ENCODE measurements around the gene TFAP2E.

TFAP2E gene

DNA sequence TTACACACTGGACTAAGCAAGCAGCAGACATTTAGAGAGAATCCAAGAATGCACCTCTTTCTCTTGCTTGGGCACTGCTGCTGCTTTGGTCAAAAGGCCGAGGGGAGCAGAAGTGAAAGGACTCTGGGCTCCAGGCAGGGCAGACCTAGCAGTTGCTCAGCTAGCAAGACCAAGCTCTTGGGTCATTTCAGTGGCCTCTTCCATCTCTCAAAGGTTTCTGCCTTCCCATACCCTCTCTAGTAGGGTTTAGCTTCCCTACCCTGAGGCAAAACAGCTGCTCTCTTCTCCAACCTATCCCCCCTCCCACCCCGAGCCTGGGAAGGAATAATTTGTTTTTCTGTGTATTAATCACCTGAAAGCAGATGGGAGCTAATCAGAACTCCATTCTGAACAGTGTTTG lies 25.8 kb downstream of the TFAP2E start:
- DNase-seq: no peak

DNA sequence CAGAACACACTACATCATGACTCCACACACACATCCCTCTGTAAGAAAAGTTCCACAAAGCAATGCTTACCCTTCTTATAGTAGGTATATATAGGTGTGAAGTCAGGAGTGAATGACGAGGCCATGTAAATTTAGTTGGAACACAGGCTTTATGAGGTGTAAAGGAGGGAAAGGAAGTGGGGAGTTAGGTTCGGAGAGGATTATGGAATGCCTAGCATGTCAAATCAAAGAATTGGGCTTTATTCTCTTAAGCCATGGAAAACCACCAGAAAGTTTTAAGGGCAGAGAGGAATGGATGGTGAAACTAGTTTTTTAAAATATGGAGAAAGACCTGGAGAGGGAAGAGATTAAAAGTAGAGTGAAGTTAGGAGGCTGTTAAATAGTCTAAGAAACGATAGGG lies 26.3 kb downstream of the TFAP2E start:
- no peak for DNase-seq

DNA sequence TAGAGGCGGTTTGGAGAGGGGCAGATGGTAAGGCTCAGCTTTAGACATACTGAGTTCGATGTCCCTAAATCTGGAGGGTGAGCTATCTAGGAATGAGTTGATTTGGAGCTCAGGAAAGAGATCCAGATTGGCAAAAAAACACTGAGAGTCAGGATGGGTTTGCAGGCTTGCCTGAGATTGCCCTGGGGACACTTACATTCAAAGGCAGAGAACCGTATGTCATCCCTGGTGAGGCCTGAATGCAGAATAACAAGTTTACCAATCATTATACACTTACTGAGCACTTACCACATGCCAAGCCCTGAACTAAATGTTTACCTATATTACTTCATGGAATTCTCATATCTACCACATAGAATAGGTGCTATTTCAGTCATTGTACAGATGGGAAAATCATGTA lies 27.5 kb downstream of the TFAP2E start:
- no peak for DNase-seq

DNA sequence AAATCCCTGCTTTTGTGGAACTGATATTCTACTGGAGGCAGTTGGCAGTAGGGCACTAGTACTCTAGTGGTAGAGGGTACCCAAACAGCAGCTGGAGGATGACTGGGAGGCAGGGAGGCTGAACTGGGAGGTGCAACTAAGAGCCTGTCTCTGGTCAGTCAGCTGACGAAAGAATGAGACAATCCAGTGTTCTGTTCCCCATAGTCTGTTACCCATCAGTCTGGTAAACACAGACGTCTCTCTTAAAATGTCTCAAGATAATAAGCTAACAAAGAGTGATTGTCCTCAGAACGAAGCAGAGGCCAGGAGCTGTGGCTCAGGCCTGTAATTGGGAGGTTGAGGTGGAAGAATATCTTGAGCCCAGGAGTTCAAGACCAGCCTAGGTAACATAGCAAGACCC lies 30.4 kb downstream of the TFAP2E start:
- no peak for DNase-seq

DNA sequence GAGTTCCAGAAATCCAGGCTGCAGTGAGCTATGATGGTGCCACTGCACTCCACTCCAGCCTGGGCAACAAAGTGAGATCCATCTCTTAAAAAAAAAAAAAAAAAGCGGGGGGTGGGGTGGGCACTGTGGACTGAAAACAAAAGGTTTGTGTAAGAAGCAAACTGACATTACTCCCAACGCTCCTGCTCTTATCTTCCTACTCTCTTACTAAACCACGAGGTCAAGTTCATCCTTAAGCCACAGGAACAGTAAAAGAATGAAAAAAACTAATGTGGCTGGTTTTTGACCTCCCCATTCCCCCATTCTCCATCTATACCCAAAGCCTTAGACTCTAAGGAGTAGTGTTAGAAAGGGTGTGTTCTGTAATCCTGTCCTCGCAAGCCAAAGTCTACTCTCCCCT lies 30.8 kb downstream of the TFAP2E start:
- no peak for DNase-seq

DNA sequence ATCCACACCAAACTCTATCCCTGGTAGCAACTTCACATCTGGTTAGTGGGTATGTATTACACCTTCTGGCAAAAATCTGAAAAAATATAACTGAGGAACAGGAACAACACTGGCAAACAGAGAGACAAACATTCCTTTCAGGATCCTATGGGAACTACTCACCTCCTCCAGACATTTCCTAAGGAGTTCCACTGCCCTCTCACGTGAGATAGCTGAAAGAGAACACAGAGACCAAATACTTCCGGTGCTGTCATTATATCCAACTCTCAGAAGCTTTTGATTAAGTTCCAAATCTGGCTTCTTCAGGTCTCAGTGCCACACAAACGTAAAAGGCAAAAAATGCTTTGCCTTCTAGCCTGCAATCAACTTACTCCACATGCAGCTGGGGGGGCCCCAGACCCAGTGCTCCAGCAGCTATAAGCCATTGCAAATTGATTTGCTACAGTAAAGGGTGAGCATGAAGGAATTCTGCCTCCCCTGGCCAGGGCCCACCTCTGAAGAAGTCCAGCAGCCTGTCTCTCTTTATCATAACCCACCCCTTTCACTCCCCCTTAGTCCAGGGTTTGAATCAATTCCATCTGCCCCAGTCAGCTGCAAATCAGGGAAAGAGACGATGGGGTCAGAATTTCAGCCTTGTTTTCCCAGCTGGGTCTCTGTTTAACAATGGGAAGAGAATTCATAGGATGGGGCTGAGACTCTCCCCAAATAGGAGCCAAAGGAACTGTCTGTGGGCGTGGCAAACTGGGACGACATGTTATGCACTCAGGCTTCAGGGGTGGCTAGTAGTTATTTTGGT lies 32.2 kb downstream of the TFAP2E start:
- DNase-seq: no peak

DNA sequence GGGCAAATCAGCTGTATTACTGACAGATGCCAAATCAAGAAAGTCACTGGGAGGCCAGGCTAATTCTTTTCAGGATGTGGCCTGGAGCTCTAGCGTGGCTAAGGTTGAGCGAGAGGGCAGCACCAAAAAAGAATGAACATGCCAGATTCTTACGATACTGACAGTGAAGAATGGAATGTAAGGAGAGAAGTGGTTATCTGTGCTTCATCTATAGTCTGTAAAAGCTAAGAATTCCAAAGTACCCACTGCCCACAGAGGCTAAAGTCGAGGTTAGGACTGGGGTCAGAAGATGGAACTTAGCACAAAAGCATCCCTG lies 32.7 kb downstream of the TFAP2E start:
- no peak for DNase-seq

DNA sequence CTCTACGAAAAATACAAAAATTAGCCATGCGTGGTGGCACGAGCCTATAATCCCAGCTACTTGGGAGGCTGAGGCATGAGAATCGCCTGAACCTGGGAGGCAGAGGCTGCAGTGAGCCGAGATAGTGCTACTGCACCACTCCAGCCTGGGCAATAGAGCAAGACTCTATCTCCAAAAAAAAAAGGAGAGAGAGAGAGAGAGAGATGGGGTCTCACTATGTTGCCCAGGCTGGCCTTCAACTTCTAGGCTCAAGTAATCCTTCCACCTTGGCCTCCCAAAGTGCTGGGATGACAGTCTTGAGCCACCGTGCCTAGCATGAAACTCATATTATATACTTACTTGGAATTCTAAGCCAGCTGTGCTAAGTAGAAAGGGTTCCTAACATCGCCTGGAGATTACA lies 38.5 kb downstream of the TFAP2E start:
- DNase-seq: no peak

DNA sequence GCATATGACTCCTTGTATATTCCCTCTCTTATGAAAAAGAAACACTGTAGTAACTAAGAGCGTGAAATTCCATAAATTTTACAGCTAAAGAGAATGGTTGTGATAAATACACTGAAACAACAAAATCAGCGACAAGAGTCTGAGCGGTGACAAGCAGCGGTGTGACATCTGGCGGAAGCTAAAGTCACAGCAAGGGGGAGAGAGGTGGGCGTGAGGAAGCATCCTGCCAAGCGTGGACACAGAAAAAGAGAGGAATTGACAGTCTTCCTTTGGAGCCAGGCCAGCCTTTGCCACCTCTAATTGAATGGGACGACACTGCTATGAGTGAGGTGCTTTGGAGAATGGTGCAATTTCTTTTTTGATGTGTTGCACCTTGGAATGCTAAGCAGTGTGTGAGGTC lies 42.3 kb downstream of the TFAP2E start:
- DNase-seq: no peak

DNA sequence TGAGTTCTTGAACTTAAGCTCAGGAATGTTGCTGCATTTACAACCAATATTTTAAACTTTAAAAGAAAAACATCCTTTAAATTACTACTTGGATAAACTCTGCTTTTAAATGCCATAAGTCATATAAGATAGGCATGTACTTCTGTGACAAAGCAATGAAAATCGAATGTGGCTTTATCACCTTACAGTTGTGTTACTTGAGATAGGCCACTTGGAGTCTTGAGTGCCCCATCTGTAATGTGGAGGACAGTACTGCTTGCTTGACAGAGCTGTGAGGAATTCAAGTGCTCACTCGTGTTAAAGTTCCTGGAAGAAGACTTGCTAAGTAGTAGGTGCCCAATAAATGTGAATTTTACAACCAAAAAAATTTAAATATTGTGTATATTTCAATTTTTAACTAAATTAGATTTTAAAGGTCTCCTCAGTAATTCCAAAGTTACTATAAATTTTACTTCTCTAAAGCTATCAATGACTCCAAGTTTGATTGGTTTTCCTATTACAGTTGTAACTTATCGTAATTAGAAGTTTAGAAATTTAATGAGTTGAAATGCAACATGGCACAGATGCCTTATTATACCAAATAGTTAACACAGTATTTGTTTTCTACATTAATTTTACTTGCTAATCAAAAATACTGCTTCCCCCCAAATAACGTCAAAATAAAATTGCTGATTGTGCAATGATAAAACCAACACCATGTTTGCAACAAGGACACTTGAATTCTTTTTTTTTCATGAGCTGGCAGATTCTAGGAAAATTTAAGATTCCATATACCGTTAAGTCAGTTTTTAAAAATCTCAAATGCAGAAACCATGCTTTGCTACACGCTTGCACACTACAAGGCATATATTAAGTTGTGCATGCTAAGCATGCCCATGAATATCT lies 46.4 kb downstream of the TFAP2E start:
- DNase-seq: no peak

DNA sequence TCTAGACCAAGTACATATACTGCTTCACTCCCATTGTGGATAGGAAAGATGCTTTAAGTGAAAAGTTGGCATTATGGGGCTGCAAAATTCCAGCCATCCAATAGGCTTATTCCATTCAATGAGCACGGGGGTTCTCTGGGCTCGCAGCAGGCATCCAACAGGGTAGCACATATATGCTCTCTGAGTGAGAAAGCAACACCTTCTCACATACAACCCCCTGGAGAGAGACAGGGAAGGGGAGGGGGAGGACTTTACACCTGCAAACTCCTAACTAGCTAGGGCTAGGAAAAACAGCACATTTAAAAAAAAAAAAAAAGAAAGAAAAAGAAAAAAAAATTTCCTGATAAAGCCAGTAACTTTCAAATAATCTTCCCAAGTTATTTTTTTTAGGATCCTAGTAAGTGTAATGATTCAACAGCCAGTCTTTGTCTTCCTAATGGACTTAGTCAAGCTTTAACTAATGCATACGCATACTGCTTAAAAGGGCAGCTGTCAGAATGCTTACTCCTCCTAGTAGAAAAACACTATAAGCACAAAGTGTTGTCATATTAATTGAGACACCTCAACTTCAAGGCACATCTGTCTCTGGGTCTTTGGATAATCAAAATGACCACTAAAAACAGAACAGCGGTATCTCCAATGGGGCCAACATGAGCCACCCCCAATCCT lies 49.5 kb downstream of the TFAP2E start:
- DNase-seq: no peak

DNA sequence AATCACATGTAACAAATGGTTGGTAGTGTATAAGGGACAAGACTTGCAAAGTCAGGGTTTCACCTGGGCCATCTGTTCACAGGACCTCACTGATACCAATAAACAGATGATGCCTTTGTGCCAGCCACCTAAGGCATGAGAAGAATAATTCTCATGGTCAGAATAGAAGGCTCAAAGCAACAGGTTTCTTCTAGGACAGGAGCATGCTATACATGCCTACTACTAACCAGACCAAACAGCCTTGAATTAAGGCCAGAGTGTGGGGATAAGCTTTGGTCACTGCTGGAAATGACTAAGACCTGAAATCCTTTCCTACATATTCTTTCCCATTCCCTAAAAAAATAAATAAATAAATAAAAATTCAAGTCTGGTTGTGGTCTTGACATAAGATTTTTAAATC lies 50.7 kb downstream of the TFAP2E start:
- no peak for DNase-seq

DNA sequence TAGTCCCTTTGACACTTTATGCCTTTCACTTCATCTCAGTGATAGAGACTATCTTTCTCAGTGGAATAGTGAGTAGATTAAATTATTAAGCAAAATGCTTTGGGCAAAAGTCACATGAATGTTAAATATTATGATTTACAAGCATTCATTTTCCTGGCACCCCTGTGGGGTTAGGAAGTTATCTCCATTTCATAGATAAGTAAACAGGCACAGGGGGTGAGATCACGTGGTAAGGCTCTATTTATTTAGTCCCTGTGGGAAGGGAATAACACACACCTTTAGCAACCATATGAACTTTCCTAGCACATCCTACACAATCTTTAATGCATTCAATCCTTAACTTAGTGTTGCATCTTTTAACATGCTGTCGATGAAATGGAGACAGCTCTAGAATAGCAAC lies 55.9 kb downstream of the TFAP2E start:
- no peak for DNase-seq

DNA sequence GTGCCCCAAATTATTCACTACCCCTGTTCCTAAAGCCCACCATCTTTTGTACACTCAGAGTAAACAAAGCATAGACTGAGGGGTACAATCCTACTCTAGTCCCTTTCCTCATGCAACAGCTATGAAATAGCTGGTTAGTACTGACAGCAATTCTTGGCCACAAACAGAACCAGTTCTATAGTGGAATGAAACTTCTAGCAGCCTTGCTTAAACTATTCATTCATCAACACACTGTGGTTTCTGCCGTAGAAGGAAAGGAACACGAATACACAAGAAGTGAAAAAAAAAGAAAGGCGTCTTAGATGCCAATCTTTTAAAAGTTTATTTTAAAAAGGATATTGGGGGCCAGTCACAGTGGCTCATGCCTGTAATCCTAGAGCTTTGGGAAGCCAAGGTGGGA lies 58.3 kb downstream of the TFAP2E start:
- DNase-seq: no peak

DNA sequence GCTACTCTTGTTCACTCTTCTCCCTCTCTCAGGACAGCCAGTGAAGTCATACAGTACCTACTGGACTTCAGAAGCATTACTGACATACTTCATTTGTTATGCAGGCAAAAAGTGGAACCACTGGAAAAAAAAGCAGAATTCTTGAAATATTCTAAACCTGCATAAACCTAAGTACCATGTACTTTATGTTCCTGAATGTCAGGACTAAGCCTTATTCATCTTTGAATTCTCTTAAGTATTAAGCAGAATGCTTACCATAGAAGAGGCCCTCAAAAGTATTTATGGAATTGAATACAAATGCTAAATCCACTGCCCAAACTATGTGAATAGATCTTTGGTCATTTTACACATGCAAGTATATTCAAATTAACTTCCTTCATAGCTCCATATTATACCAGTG lies 60.4 kb downstream of the TFAP2E start:
- DNase-seq: no peak

DNA sequence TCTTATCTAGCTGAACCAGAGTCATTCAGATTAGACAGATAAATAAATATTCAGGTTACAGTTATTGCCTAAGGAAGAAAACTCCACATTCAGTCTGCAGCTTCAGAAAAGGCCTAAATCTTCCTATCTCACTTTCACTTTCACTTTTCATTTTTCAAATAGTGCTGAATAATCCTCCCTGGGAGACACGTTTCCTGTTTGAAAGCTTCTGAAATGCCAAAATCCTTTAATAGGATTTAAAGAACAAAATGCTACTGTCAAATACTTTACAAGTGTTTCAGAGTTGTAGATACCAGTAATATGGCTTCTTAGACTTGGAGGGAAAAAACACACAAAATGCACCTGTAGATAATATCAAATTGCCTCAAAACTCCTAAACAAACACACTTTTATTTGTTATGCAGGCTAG lies 64.3 kb downstream of the TFAP2E start:
- no peak for DNase-seq

DNA sequence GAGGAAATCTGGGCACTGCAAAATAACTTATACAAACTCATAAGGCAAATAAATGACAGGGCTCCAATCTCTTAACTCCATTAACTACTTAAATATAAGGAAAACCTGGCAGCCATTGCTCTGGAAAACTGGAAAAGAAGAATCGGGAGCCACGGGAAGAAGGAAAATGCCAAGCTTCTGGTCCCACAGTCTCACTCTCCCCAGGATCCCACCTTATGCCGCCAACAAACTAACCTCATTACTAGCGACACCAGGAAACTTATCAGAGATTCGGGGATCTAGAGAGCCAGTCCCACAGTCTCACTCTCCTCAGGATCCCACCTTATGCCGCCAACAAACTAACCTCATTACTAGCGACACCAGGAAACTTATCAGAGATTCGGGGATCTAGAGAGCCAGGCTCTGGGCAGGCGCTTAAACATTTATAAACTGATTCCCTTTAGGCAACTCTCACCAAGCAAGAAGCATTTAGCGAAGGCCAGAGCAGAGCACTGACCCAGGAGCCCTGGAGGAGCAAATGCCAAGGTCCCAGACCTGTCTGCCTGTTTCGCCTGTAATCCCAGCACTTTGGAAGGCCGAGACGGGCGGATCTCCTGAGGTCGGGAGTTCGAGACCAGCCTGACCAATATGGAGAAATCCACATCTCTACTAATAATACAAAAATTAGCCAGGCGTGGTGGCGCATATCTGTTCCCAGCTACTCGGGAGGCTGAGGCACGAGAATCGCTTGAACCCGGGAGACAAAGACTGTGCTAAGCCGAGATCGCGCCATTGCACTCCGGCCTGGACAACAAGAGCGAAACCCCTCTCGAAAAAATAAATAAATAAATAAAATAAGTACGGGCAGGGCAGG lies 67.5 kb downstream of the TFAP2E start:
- peak in 1 of 2 donors; percentile 2 for DNase-seq

DNA sequence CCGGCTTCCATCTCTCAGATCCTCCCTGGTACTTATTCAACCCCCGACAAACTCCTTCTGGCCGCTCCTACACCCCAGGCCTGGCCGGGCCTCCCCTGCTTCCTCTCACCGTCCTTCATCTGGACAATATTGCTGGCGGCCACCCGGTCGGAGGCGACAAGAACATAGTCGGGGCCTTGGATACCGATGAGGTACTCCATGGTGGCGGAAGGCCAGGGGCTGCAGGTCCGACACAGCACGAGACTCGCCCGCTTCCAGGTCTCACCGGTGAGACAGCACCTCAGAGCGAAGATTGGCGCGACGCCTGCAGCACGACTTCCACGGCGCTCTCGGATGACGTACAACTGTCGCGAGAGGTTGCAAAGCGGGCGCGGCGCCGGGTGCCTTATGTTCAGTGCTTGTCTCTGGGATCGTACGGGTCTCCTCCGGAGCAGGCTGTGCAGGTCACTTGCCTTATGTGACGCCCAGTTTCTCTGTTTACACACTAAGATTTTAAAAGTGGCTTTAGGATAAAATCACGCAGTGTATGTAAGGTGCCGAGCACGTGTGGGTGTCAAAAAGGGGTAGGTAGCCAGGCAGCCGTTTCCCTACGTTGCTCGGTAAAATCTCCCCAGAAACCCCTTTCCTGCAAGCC lies 68.2 kb downstream of the TFAP2E start, which contains the start of gene PSMB2:
PSMB2 (minus strand) TSS at position 294 of the 634 bp plus-strand sequence; CDS start at position 200, 94 bp downstream.
- peak; percentile 93 to 97 for DNase-seq

DNA sequence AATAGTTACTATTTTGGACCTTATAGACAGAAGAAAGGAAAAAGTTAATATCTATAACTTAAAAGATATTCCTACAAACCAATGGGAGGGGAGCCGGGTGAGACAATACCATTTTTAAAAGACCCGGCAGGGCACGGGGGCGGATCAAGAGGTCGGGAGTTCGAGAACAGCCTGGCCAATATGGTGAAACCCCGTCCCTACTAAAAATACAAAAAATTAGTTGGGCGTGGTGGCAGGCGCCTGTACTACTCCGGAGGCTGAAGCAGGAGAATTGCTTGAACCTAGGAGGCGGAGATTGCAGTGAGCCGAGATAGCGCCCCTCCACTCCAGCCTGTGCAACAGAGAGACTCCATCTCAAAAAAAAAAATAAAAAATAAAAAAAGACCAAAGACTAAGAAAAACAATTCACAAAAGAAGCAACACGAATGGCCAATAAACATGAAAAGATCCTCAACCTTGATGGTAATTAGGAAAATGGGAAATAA lies 69.4 kb downstream of the TFAP2E start:
- DNase-seq: no peak

DNA sequence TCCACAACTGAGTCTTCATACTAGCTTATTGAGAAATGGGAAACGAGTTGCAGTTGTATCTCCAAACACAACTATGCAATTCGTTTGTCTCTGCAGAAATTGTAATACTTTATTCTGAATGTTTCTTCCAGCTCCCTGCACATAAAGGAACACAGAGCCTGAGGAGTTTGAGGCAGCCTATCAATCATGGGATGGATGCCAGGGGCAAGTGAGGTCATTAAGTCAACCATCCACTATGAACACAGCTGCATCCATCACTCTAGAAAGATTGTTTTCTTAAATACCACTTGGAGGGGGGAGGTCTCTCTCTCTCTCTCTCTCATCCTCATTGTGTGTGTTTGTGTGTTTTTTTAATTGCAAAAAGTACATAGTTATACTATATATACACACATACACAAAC lies 71.1 kb downstream of the TFAP2E start:
- DNase-seq: no peak
